Liver (tissue), 9 donors: ENCODE measurements around the gene LRPAP1. TPM values are rescaled to one million over a fixed set of nuclear protein-coding genes. Genes with fewer than 3 reads are reported as not detected.

Experiments
- DNase-seq: peaks from one replicate; pipeline ENCODE4 v3.0.0-alpha.2; 2017; ENCODE audit warnings: low spot score
- H3K27ac ChIP-seq, 2 donors: one replicate each; pipeline ENCODE4 v1.7.0; 2013; ENCODE audit warnings: inconsistent platforms in 2 of 2, low read length in 2 of 2, control low read depth in 1 of 2, low read depth in 1 of 2, mild to moderate bottlenecking in 1 of 2
- H3K27me3 ChIP-seq, 4 donors: one replicate each; pipeline versions ENCODE4 v1.6.1 to v1.7.0; 2013; ENCODE audit warnings: low read length in 3 of 4, inconsistent platforms in 1 of 4, mild to moderate bottlenecking in 1 of 4, moderate library complexity in 1 of 4; ENCODE audit not compliant: control insufficient read depth in 4 of 4, insufficient read depth in 4 of 4
- H3K36me3 ChIP-seq, 4 donors: one replicate each; pipeline versions ENCODE4 v1.6.1 to v1.7.0; 2013; ENCODE audit warnings: low read length in 3 of 4, mild to moderate bottlenecking in 3 of 4, low read depth in 1 of 4, moderate library complexity in 1 of 4; ENCODE audit not compliant: control insufficient read depth in 4 of 4, insufficient read depth in 3 of 4
- H3K4me1 ChIP-seq, 4 donors: one replicate each; pipeline versions ENCODE4 v1.6.1 to v1.7.0; 2013; ENCODE audit warnings: low read length in 3 of 4, mild to moderate bottlenecking in 3 of 4, moderate library complexity in 1 of 4; ENCODE audit not compliant: control insufficient read depth in 4 of 4, insufficient read depth in 4 of 4
- H3K4me3 ChIP-seq, 3 donors: one replicate each; pipeline versions ENCODE4 v1.6.1 to v1.7.0; 2013; ENCODE audit warnings: low read length in 3 of 3, control low read depth in 1 of 3, low read depth in 1 of 3, mild to moderate bottlenecking in 1 of 3
- H3K9ac ChIP-seq, 2 donors: one replicate each; pipeline ENCODE4 v1.7.0; 2013; ENCODE audit warnings: low read length in 2 of 2, mild to moderate bottlenecking in 2 of 2, moderate library complexity in 2 of 2, control low read depth in 1 of 2, low read depth in 1 of 2
- H3K9me3 ChIP-seq, 4 donors: one replicate each; pipeline versions ENCODE4 v1.6.1 to v1.7.0; 2013; ENCODE audit warnings: low read length in 3 of 4; ENCODE audit not compliant: control insufficient read depth in 4 of 4
- EGR1 ChIP-seq, 2 donors: IDR thresholded peaks; 2 replicates each; pipeline ENCODE4 v1.6.1; 2016 to 2018; ENCODE audit warnings: antibody characterized with exemption in 2 of 2, low read depth in 2 of 2
- FOXA1 ChIP-seq: IDR thresholded peaks from 2 replicates; pipeline ENCODE4 v1.6.1; 2016; ENCODE audit warnings: antibody characterized with exemption
- FOXA2 ChIP-seq: IDR thresholded peaks from 2 replicates; pipeline ENCODE4 v1.6.1; 2016; ENCODE audit warnings: antibody characterized with exemption
- GABPA ChIP-seq, 2 donors: IDR thresholded peaks in 1 of 2; conservative IDR thresholded peaks in 1 of 2; 2 replicates each; pipeline ENCODE4 v1.6.1; 2016; ENCODE audit warnings: antibody characterized with exemption in 2 of 2, mild to moderate bottlenecking in 1 of 2, moderate library complexity in 1 of 2
- HNF4A ChIP-seq, 2 donors: conservative IDR thresholded peaks; 2 replicates each; pipeline ENCODE4 v1.6.1; 2016; ENCODE audit warnings: antibody characterized with exemption in 2 of 2, mild to moderate bottlenecking in 2 of 2
- HNF4G ChIP-seq: IDR thresholded peaks from 2 replicates; pipeline ENCODE4 v1.6.1; 2016; ENCODE audit warnings: antibody characterized with exemption
- MAX ChIP-seq: IDR thresholded peaks from 2 replicates; pipeline ENCODE4 v1.6.1; 2016; ENCODE audit warnings: antibody characterized with exemption
- NR2F2 ChIP-seq: IDR thresholded peaks from 2 replicates; pipeline ENCODE4 v1.6.1; 2016; ENCODE audit warnings: antibody characterized with exemption
- RAD21 ChIP-seq, 2 donors: IDR thresholded peaks; 2 replicates each; pipeline ENCODE4 v1.6.1; 2016; ENCODE audit warnings: antibody characterized with exemption in 2 of 2, mild to moderate bottlenecking in 2 of 2
- REST ChIP-seq: IDR thresholded peaks from 2 replicates; pipeline ENCODE4 v1.6.1; 2016; ENCODE audit warnings: antibody characterized with exemption, mild to moderate bottlenecking
- RXRA ChIP-seq, 2 donors: IDR thresholded peaks; 2 replicates each; pipeline ENCODE4 v1.6.1; 2017 to 2018; ENCODE audit warnings: antibody characterized with exemption in 2 of 2, mild to moderate bottlenecking in 1 of 2
- SP1 ChIP-seq: IDR thresholded peaks from 2 replicates; pipeline ENCODE4 v1.6.1; 2018; ENCODE audit warnings: antibody characterized with exemption, mild to moderate bottlenecking
- TAF1 ChIP-seq: conservative IDR thresholded peaks from 2 replicates; pipeline ENCODE4 v1.6.1; 2016; ENCODE audit warnings: antibody characterized with exemption, mild to moderate bottlenecking
- YY1 ChIP-seq: IDR thresholded peaks from 2 replicates; pipeline ENCODE4 v1.6.1; 2016; ENCODE audit warnings: antibody characterized with exemption, mild to moderate bottlenecking
- ZBTB33 ChIP-seq: IDR thresholded peaks from 2 replicates; pipeline ENCODE4 v1.6.1; 2016; ENCODE audit warnings: antibody characterized with exemption
- WGBS: extraction: QIAGEN DNeasy Blood & Tissue Kit; methylation state at CpG from one replicate; pipeline ENCODE4 v1.1.7; 2013; 5-methylcytosine and 5-hydroxymethylcytosine counted together
- polyA plus RNA-seq, 2 donors: library from polyadenylated mRNA; stranded (reverse) in 1 of 2; unstranded in 1 of 2; fragments of 200-250 nt in 1 of 2; fragments of >200 nt in 1 of 2; fragmentation: Nextera tagmentation in 1 of 2; extraction: Ambion mirVana in 1 of 2; gene quantifications; one replicate each; pipeline versions ENCODE4 v1.2.1 to v1.2.3, GENCODE V29; 2013 to 2015
- total RNA-seq, 2 donors: library from RNA; depleted of rRNA; stranded (reverse); fragments of >200 nt; gene quantifications; one replicate each; pipeline ENCODE4 v1.2.3, GENCODE V29; 2014
- TF ChIP-seq, protein P1 (sequence below): fragments of 150-350 bp; IDR thresholded peaks from 2 replicates; pipeline ENCODE4 v1.5.1; 2017; ENCODE audit warnings: improper control_type of control experiment, low read depth, low read length; ENCODE audit not compliant: missing input control
- TF ChIP-seq, protein P2 (sequence below): IDR thresholded peaks from 2 replicates; pipeline ENCODE4 v1.6.1; 2016; ENCODE audit warnings: antibody characterized with exemption
- donor health status: healthy.
- donor health status: healthy.
- donor health status: healthy.
- donor health status: healthy.
- donor health status: healthy.

LRPAP1 gene
- total and polyA plus RNA-seq, 4 donors, result 46.1 to 134 (median 108) TPM

GRCh38 chr4:3520796-3521600 is 11.2 kb downstream of the LRPAP1 start:
- Histone ChIP-seq H3K4me1 (no peaks in the 10 kb centered on the region), H3K36me3 (peaks cover 17 to 83% (median 38%) of the 10 kb centered on the region in 4 donors), H3K27ac (no peak overlapping the region), H3K4me3 (no peak overlapping the region), H3K9ac (no peak overlapping the region), H3K9me3 (no peaks in the 10 kb centered on the region), H3K27me3 (no peaks in the 10 kb centered on the region)
- TF ChIP-seq GABPA (IDR thresholded peaks at IDR 0.05 in 1 of 2, conservative IDR thresholded peaks at IDR 0.05 in 1 of 2) (no peak), RXRA (IDR thresholded peaks at IDR 0.05) (no peak), ZBTB33 (no peak), FOXA1 (no peak), NR2F2 (no peak), YY1 (no peak), MAX (no peak), HNF4A (conservative IDR thresholded peaks at IDR 0.05) (no peak), SP1 (no peak), HNF4G (no peak), FOXA2 (no peak), RAD21 (IDR thresholded peaks at IDR 0.05) (no peak), EGR1 (IDR thresholded peaks at IDR 0.05; ENCODE audit: low read depth in 2 of 2) (no peak), TAF1 (no peak), REST (no peak)
- TF ChIP-seq, protein P1, sequence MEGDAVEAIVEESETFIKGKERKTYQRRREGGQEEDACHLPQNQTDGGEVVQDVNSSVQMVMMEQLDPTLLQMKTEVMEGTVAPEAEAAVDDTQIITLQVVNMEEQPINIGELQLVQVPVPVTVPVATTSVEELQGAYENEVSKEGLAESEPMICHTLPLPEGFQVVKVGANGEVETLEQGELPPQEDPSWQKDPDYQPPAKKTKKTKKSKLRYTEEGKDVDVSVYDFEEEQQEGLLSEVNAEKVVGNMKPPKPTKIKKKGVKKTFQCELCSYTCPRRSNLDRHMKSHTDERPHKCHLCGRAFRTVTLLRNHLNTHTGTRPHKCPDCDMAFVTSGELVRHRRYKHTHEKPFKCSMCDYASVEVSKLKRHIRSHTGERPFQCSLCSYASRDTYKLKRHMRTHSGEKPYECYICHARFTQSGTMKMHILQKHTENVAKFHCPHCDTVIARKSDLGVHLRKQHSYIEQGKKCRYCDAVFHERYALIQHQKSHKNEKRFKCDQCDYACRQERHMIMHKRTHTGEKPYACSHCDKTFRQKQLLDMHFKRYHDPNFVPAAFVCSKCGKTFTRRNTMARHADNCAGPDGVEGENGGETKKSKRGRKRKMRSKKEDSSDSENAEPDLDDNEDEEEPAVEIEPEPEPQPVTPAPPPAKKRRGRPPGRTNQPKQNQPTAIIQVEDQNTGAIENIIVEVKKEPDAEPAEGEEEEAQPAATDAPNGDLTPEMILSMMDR, result no peak
- TF ChIP-seq, protein P2, sequence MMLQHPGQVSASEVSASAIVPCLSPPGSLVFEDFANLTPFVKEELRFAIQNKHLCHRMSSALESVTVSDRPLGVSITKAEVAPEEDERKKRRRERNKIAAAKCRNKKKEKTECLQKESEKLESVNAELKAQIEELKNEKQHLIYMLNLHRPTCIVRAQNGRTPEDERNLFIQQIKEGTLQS, result no peak
- 94% methylated on average over 31 of the region's 31 CpGs for WGBS
- DNase-seq, result no peak
